Esophagus squamous epithelium (tissue), 5 donors: ENCODE measurements around the gene CCNY. TPM values are rescaled to one million over a fixed set of nuclear protein-coding genes. Genes with fewer than 3 reads are reported as not detected.

ENCODE experiments used
- DNase-seq: peaks from one replicate; lab custom pipeline; 2025; lab: John Stamatoyannopoulos, UW
- H3K27ac ChIP-seq, 4 donors: fragments of 200-600 bp; sonication (generic); one replicate each; pipeline ENCODE4 v1.5.1; 2016 to 2019; ENCODE audit warnings: mild to moderate bottlenecking in 1 of 4
- H3K27me3 ChIP-seq, 4 donors: fragments of 200-600 bp; sonication (generic); 1 replicate in 3 of 4; 2 replicates in 1 of 4; pipeline versions ENCODE4 v1.5.1 to v1.6.0; 2017 to 2021; ENCODE audit warnings: antibody characterized with exemption in 1 of 4
- H3K36me3 ChIP-seq, 3 donors: fragments of 200-600 bp; sonication (generic); one replicate each; pipeline ENCODE4 v1.5.1; 2016 to 2019
- H3K4me1 ChIP-seq, 3 donors: fragments of 200-600 bp; sonication (generic); one replicate each; pipeline ENCODE4 v1.5.1; 2017 to 2019
- H3K4me3 ChIP-seq, 4 donors: fragments of 200-600 bp; sonication (generic); 1 replicate in 3 of 4; 2 replicates in 1 of 4; pipeline ENCODE4 v1.5.1; 2016 to 2019; ENCODE audit warnings: mild to moderate bottlenecking in 2 of 4, moderate library complexity in 1 of 4
- H3K9me3 ChIP-seq, 3 donors: fragments of 200-600 bp; sonication (generic); one replicate each; pipeline ENCODE4 v1.5.1; 2016 to 2019
- POLR2A ChIP-seq, 4 donors: fragments of 450-650 bp; IDR thresholded peaks; one replicate each; pipeline ENCODE4 v1.6.1; 2017; ENCODE audit warnings: antibody characterized with exemption in 4 of 4, mild to moderate bottlenecking in 4 of 4, moderate library complexity in 3 of 4
- WGBS, 2 donors: methylation state at CpG; one replicate each; pipeline ENCODE4 v1.1.5; 2018; 5-methylcytosine and 5-hydroxymethylcytosine counted together
- intact Hi-C: fragments of 100-400 bp; cut with DNase I; formaldehyde crosslinking; loops from one replicate; pipeline ENCODE4 v1.15.0; 2022
- total RNA-seq, 4 donors: library from RNA; depleted of rRNA; stranded (reverse); fragments of >200 nt; gene quantifications; one replicate each; pipeline ENCODE4 v1.1.0, GENCODE V29; 2016
- TF ChIP-seq, protein P1 (sequence below), 6 experiments: fragments of 450-650 bp in 4 of 6; fragments of 200-600 bp in 2 of 6; sonication (generic) in 2 of 6; IDR thresholded peaks; one replicate each; pipeline ENCODE4 v1.5.1; 2016 to 2019; ENCODE audit warnings: antibody characterized with exemption in 6 of 6, mild to moderate bottlenecking in 4 of 6, moderate library complexity in 4 of 6
- donor health status: DM: yes; HTN: yes; CAD: no.

Gene CCNY
- total RNA-seq, 4 donors from 2014 or later: 24.1 to 41.5 (median 30.4) TPM

DNA sequence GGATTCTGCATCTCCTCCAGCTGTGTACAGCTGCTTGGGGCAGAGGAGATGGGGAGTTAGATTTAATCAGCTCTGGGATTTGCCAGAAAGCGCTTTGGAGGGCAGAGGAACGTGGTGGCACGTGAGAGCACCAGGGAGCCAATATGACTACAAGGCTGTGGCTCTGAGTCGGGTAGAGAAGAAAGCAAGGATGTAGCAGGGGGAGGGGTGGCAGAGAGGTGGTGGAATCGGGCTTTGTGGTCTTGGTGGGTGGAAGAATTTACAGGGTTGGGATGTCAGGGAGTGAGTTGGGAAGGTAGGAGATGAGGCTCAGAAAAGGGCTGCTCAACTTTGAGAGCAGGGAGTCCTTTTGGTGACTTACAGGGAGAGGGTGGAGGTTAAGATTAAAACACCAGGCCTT, 113.6 kb downstream of the CCNY start:
- Histone ChIP-seq H3K9me3 (peaks cover 0 to 4% (median 3%) of the 10 kb centered on the region in 3 donors), H3K27me3 (no peaks in the 10 kb centered on the region), H3K27ac (peak overlapping the region in 3 of 4 donors; percentile 38 to 66 (median 42)), H3K36me3 (no peaks in the 10 kb centered on the region), H3K4me1 (peaks cover 39 to 95% (median 63%) of the 10 kb centered on the region in 3 donors), H3K4me3 (no peak overlapping the region)
- TF ChIP-seq, protein P1, sequence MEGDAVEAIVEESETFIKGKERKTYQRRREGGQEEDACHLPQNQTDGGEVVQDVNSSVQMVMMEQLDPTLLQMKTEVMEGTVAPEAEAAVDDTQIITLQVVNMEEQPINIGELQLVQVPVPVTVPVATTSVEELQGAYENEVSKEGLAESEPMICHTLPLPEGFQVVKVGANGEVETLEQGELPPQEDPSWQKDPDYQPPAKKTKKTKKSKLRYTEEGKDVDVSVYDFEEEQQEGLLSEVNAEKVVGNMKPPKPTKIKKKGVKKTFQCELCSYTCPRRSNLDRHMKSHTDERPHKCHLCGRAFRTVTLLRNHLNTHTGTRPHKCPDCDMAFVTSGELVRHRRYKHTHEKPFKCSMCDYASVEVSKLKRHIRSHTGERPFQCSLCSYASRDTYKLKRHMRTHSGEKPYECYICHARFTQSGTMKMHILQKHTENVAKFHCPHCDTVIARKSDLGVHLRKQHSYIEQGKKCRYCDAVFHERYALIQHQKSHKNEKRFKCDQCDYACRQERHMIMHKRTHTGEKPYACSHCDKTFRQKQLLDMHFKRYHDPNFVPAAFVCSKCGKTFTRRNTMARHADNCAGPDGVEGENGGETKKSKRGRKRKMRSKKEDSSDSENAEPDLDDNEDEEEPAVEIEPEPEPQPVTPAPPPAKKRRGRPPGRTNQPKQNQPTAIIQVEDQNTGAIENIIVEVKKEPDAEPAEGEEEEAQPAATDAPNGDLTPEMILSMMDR (IDR thresholded peaks at IDR 0.05): no peak
- TF ChIP-seq POLR2A (IDR thresholded peaks at IDR 0.05): no peak
- intact Hi-C loops: no loop called here
- WGBS, 2 donors: 75 to 83% methylated on average over 4 to 5 of the region's 5 CpGs
- no peak for DNase-seq

DNA sequence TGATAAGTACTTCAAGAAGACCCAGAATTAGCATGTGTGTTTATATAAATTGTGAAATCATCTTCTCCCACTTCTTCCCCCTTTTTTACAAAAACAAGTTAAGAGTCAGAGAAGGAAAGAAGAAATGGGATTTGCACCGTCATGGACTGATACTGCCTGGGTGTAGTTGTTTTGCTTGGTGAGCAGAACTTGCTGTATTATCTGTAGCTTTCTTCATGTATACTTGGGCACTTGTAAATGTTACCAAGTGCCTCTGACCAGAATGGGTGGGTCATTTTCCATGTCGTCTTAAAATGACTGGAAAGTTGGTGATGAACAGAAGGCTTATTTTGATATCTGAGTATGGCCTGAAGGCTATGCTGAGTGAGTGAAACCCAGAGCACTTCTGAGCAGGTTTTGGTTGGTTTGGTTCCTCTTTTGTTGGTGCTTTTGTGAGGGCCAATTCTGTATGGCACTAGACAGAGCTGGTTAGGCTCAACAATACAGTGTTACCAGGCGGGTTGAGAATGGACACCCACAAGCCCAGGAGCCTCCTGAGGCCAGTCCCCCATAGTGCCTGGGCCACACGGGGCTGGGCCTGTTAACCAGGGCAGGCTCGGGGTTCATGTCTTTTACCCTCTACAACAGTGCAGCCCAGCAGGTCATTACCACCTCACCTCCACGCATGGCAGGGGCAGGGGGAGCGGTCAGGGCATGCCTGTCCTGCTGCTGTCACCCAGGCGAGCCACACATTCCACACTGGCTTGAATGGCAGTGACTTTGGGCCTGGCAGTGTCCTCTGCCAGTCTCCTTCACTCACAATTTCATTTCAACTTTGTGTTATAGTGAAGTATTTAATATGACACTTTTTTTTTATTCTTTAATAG, 115.1 kb downstream of the CCNY start:
- no peak for DNase-seq
- WGBS, 2 donors: 66 to 76% methylated on average over 4 to 6 of the region's 8 CpGs
- intact Hi-C loops: no loop called here
- Histone ChIP-seq H3K4me1 (peaks cover 45 to 92% (median 69%) of the 10 kb centered on the region in 3 donors), H3K27ac (peak overlapping the region; percentile 14 to 84 (median 54)), H3K27me3 (no peaks in the 10 kb centered on the region), H3K4me3 (no peak overlapping the region), H3K9me3 (no peaks in the 10 kb centered on the region), H3K36me3 (no peaks in the 10 kb centered on the region)
- TF ChIP-seq, protein P1 (IDR thresholded peaks at IDR 0.05): no peak
- no peak for TF ChIP-seq POLR2A (IDR thresholded peaks at IDR 0.05)

DNA sequence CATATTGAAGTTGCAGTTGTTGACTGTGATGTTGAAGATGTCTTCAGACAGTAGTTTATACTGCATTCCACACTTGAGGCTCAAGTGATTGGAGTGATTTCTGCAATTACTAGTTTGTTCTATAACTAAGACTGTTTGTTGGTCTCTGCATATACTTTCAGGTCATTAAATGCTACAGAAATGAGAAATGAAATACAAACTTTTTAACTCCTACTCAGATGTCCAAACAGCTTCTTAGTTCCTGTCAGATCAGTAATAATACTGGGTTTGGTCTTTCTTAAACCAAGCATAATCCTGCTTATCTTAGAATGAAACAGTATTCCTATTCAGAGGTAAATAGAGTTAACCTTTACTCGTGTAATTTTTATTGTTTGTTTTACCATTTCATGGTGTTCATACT, 115.9 kb downstream of the CCNY start:
- WGBS, 2 donors: 36 to 48% methylated on average over 1 of the region's 1 CpG
- no peaks in the 10 kb centered on the region for H3K9me3 ChIP-seq
- no peaks in the 10 kb centered on the region for H3K27me3 ChIP-seq
- no peak overlapping the region for H3K4me3 ChIP-seq
- no peak for DNase-seq
- H3K27ac ChIP-seq: peak overlapping the region in 2 of 4 donors; percentile 3 to 66
- peaks cover 45 to 84% (median 66%) of the 10 kb centered on the region in 3 donors for H3K4me1 ChIP-seq
- no peaks in the 10 kb centered on the region for H3K36me3 ChIP-seq
- TF ChIP-seq, protein P1 (IDR thresholded peaks at IDR 0.05): no peak
- TF ChIP-seq POLR2A (IDR thresholded peaks at IDR 0.05): no peak
- intact Hi-C loops: no loop called here

DNA sequence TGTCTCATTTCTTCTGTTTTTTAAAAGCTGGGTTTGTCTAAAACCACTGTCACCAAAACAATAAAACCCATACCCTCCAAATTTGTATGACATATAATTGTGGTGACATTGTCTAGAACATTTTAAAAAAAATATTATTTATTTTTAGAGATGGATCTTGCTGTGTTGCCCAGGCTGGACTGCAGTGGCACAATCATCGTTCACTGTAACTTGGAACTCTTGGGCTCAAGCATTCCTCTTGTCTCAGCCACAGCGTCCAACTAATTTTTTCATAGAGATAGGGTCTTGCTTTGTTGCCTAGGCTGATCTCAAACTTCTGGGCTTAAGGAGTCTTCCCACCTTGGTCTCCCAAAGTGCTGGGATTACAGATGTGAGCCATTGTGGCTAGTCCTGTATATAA, 116.5 kb downstream of the CCNY start:
- no peaks in the 10 kb centered on the region for H3K9me3 ChIP-seq
- H3K27me3 ChIP-seq: no peaks in the 10 kb centered on the region
- peaks cover 40 to 82% (median 61%) of the 10 kb centered on the region in 3 donors for H3K4me1 ChIP-seq
- intact Hi-C loops: no loop called here
- 93 to 94% methylated on average over 2 of the region's 2 CpGs for WGBS, 2 donors
- DNase-seq: no peak
- H3K27ac ChIP-seq: no peak overlapping the region
- H3K36me3 ChIP-seq: no peaks in the 10 kb centered on the region
- H3K4me3 ChIP-seq: no peak overlapping the region
- TF ChIP-seq, protein P1 (IDR thresholded peaks at IDR 0.05): no peak
- no peak for TF ChIP-seq POLR2A (IDR thresholded peaks at IDR 0.05)

DNA sequence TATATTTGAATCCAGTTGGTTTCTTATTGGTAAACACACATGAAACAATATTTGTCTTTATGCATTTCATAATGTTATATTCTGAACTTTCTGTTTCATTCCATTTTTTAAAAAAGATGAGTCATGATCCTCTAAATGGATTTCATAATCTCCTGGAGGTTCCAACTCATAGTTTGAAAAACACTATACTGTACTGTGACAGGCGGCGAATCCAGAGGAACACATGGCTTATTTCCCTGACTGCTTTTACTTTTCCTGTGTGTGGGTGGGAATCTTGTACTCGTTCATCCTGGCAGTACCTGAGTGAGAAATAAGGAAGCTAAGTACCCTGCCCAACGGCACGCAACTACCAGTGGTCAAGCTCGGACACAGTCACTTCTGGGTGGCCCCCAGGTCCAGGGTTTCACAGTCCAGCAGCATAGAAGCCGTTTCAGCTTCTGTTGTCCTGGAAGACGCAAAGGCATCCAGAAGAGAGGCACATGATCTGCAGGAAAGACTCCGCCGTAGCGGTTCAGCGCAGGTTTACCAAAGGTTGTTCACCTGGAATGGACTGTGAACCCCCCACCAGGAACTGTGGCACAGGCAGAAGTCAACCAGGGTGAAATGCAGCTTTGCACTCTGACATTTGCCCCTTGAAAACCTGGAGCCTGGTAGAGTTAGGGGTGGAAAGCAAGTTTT, 117.7 kb downstream of the CCNY start:
- peaks cover 28 to 82% (median 52%) of the 10 kb centered on the region in 3 donors for H3K4me1 ChIP-seq
- TF ChIP-seq POLR2A (IDR thresholded peaks at IDR 0.05): no peak
- TF ChIP-seq, protein P1 (IDR thresholded peaks at IDR 0.05): no peak
- WGBS, 2 donors: 46 to 72% methylated on average over 10 to 11 of the region's 12 CpGs
- H3K27me3 ChIP-seq: no peaks in the 10 kb centered on the region
- H3K36me3 ChIP-seq: no peaks in the 10 kb centered on the region
- no peak for DNase-seq
- peak overlapping the region in 3 of 4 donors; percentile 3 to 62 (median 44) for H3K27ac ChIP-seq
- H3K9me3 ChIP-seq: no peaks in the 10 kb centered on the region
- intact Hi-C loops: no loop called here
- H3K4me3 ChIP-seq: peak overlapping the region in 1 of 4 donors; percentile 38
